GM12878 (cell line): ENCODE measurements around the gene ERC2. TPM values are rescaled to one million over a fixed set of nuclear protein-coding genes. Genes with fewer than 3 reads are reported as not detected.

ENCODE experiments used
- ATAC-seq: fragments of 200-7000 bp; cut with Tn5 transposase; 3 replicates; pipeline ENCODE4 v1.9.1; 2020; ENCODE audit warnings: mild to moderate bottlenecking, moderate library complexity
- BruUV-seq: library from RNA; stranded (reverse); fragments of 400-500 nt; replicated peaks from 2 replicates; lab custom pipeline; 2021; lab: Mats Ljungman, UMichigan
- CTCF ChIA-PET: fragments of 300-600 bp; sonication (Branson Sonifier 250); formaldehyde crosslinking; extraction: SDS; loops from one replicate; lab custom pipeline; 2021; ENCODE audit warnings: inconsistent platforms; lab: Yijun Ruan, JAX
- POLR2A ChIA-PET: fragments of 350-600 bp; formaldehyde crosslinking; extraction: SDS; loops from one replicate; lab custom pipeline; 2021; ENCODE audit warnings: inconsistent platforms; lab: Charles Lee
- RAD21 ChIA-PET: fragments of 300-600 bp; sonication (Branson Sonifier 250); formaldehyde crosslinking; loops from one replicate; lab custom pipeline; 2023; ENCODE audit warnings: antibody characterized with exemption; ENCODE audit not compliant: unreplicated experiment; lab: Charles Lee
- SMC1A ChIA-PET: fragments of 300-600 bp; sonication (Branson Sonifier 250); formaldehyde crosslinking; loops from one replicate; lab custom pipeline; 2023; ENCODE audit not compliant: unreplicated experiment, uncharacterized antibody; lab: Charles Lee
- DNase-seq: peaks from one replicate; pipeline ENCODE4 v3.0.0-alpha.2; 2011; ENCODE audit warnings: low read depth, low spot score
- FAIRE-seq: peaks from 3 replicates; lab custom pipeline; 2011; peaks lifted over from hg19 to GRCh38; lab: Jason Lieb, UNC
- H2AFZ ChIP-seq: 2 replicates; pipeline ENCODE4 v1.6.0; 2011; ENCODE audit warnings: low read depth, low read length, control low read depth; ENCODE audit not compliant: control insufficient read depth
- H3K27ac ChIP-seq: 2 replicates; pipeline ENCODE4 v1.5.1; 2011; ENCODE audit warnings: control low read depth; ENCODE audit not compliant: control insufficient read depth, insufficient read depth
- H3K27me3 ChIP-seq, 2 experiments: replicated peaks in 1 of 2; 2 replicates each; pipeline versions ENCODE4 v1.6.0 to v1.6.1; 2011; ENCODE audit warnings: low read length in 1 of 2; ENCODE audit not compliant: control insufficient read depth in 2 of 2, insufficient read depth in 2 of 2
- H3K36me3 ChIP-seq, 2 experiments: 2 replicates each; pipeline ENCODE4 v1.5.1; 2011; ENCODE audit warnings: low read length in 1 of 2; ENCODE audit not compliant: control insufficient read depth in 2 of 2, insufficient read depth in 2 of 2
- H3K4me1 ChIP-seq: 2 replicates; pipeline ENCODE4 v1.6.1; 2011; ENCODE audit warnings: mild to moderate bottlenecking, low read length, moderate library complexity, mixed read lengths; ENCODE audit not compliant: control insufficient read depth, insufficient read depth
- H3K4me2 ChIP-seq: 2 replicates; pipeline ENCODE4 v1.6.0; 2011; ENCODE audit warnings: control low read depth; ENCODE audit not compliant: control insufficient read depth, insufficient read depth
- H3K4me3 ChIP-seq: fragments of 200-600 bp; sonication (generic); 2 replicates; pipeline ENCODE4 v1.5.1; 2016
- H3K79me2 ChIP-seq: 2 replicates; pipeline ENCODE4 v1.6.0; 2011; ENCODE audit warnings: low read length; ENCODE audit not compliant: control insufficient read depth, insufficient read depth
- H3K9ac ChIP-seq: 2 replicates; pipeline ENCODE4 v1.8.0; 2011; ENCODE audit warnings: low read length, control low read depth, mixed read lengths; ENCODE audit not compliant: control insufficient read depth, insufficient read depth
- H3K9me3 ChIP-seq: replicated peaks from 3 replicates; pipeline ENCODE4 v1.5.1; 2011; ENCODE audit warnings: mild to moderate bottlenecking, low read length; ENCODE audit not compliant: control insufficient read depth, insufficient read depth
- H4K20me1 ChIP-seq: 2 replicates; pipeline ENCODE4 v1.6.0; 2011; ENCODE audit not compliant: control insufficient read depth, insufficient read depth
- IKZF1 ChIP-seq: fragments of 450-650 bp; conservative IDR thresholded peaks from 2 replicates; pipeline ENCODE4 v1.6.1; 2017; ENCODE audit warnings: antibody characterized with exemption, mild to moderate bottlenecking
- NR2C1 ChIP-seq: fragments of 450-650 bp; IDR thresholded peaks from 2 replicates; pipeline ENCODE4 v1.6.1; 2017; ENCODE audit warnings: antibody characterized with exemption, mild to moderate bottlenecking, moderate library complexity
- RAD21 ChIP-seq: IDR thresholded peaks from 2 replicates; pipeline ENCODE4 v1.6.1; 2011; ENCODE audit warnings: mild to moderate bottlenecking, low read depth, low read length, moderate library complexity; ENCODE audit not compliant: insufficient read depth
- WGBS: methylation state at CpG from one replicate; pipeline ENCODE4 v1.1.6; 2016; ENCODE audit warnings: low lambda C conversion rate; ENCODE audit not compliant: insufficient replicate concordance, insufficient coverage; ENCODE audit errors: missing lambda C conversion rate; 5-methylcytosine and 5-hydroxymethylcytosine counted together
- in situ Hi-C: fragments of 300-500 bp; cut with MboI; formaldehyde crosslinking; loops from 9 replicates; pipeline ENCODE4 v1.14.3; 2018; ENCODE audit warnings: mixed read lengths
- intact Hi-C: fragments of 100-400 bp; cut with micrococcal nuclease; formaldehyde crosslinking; loops from one replicate; pipeline ENCODE4 v1.14.2; 2022; ENCODE audit not compliant: unreplicated experiment
- polyA plus RNA-seq, 11 experiments: library from polyadenylated mRNA; depleted of rRNA in 4 of 11; unstranded in 6 of 11; stranded (reverse) in 5 of 11; fragments of >200 nt; fragmentation: Nextera tagmentation in 4 of 11; fragmentation: Illumina TruSeq in 1 of 11; extraction: Ambion mirVana in 4 of 11; extraction: Trizol in 1 of 11; gene quantifications; 1 replicate in 1 of 11; 2 replicates in 10 of 11; pipeline versions ENCODE4 v1.2.1 to v1.2.3, GENCODE V29; 2011 to 2016; ENCODE audit warnings: inconsistent platforms in 2 of 11, missing spikeins in 2 of 11, low read depth in 1 of 11
- total RNA-seq, 4 experiments: library from RNA; depleted of rRNA in 3 of 4; stranded (reverse); fragments of >200 nt in 3 of 4; fragmentation: Illumina TruSeq in 1 of 4; extraction: Trizol in 1 of 4; gene quantifications; 2 replicates each; pipeline versions ENCODE4 v1.2.1 to v1.2.3, GENCODE V29; 2013 to 2021
- TF ChIP-seq, protein P1 (sequence below): fragments of 450-650 bp; IDR thresholded peaks from 2 replicates; pipeline ENCODE4 v1.6.1; 2017; ENCODE audit warnings: borderline replicate concordance
- TF ChIP-seq, protein P2 (sequence below), 3 experiments: IDR thresholded peaks in 2 of 3; conservative IDR thresholded peaks in 1 of 3; 2 replicates each; pipeline ENCODE4 v1.5.1; 2011; ENCODE audit warnings: low read depth in 3 of 3, low read length in 3 of 3, mild to moderate bottlenecking in 3 of 3, control low read depth in 2 of 3, moderate library complexity in 2 of 3, inconsistent platforms in 1 of 3, mixed read lengths in 1 of 3; ENCODE audit not compliant: control insufficient read depth in 2 of 3, insufficient read depth in 1 of 3; ENCODE audit errors: extremely low read depth in 1 of 3

ERC2 gene
- total and polyA plus RNA-seq, 10 of the 15 experiments (the other 5 are each of a cell fraction or from before 2014, with no cell fraction given) = 0.06 to 1.4 (median 0.12) TPM; not detected in 3

- BruUV-seq = no TSS peak
- FAIRE-seq (no peak), ATAC-seq (no peak)
- H3K9ac ChIP-seq = no peak overlapping the region
- no peaks in the 10 kb centered on the region for H3K4me1 ChIP-seq
- H3K27me3 ChIP-seq = no peaks in the 10 kb centered on the region; a peak in 2 of 4 replicates
- in situ Hi-C loops = no loop called here
- no peaks in the 10 kb centered on the region for H3K79me2 ChIP-seq
- WGBS = 6% methylated on average over 6 of the region's 6 CpGs
- no peak overlapping the region for H3K4me2 ChIP-seq
- no peaks in the 10 kb centered on the region for H3K9me3 ChIP-seq
- H4K20me1 ChIP-seq = no peaks in the 10 kb centered on the region
- TF ChIP-seq NR2C1 = no peak
- TF ChIP-seq, protein P1, sequence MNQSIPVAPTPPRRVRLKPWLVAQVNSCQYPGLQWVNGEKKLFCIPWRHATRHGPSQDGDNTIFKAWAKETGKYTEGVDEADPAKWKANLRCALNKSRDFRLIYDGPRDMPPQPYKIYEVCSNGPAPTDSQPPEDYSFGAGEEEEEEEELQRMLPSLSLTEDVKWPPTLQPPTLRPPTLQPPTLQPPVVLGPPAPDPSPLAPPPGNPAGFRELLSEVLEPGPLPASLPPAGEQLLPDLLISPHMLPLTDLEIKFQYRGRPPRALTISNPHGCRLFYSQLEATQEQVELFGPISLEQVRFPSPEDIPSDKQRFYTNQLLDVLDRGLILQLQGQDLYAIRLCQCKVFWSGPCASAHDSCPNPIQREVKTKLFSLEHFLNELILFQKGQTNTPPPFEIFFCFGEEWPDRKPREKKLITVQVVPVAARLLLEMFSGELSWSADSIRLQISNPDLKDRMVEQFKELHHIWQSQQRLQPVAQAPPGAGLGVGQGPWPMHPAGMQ = no peak
- TF ChIP-seq IKZF1 = no peak
- TF ChIP-seq, protein P2, sequence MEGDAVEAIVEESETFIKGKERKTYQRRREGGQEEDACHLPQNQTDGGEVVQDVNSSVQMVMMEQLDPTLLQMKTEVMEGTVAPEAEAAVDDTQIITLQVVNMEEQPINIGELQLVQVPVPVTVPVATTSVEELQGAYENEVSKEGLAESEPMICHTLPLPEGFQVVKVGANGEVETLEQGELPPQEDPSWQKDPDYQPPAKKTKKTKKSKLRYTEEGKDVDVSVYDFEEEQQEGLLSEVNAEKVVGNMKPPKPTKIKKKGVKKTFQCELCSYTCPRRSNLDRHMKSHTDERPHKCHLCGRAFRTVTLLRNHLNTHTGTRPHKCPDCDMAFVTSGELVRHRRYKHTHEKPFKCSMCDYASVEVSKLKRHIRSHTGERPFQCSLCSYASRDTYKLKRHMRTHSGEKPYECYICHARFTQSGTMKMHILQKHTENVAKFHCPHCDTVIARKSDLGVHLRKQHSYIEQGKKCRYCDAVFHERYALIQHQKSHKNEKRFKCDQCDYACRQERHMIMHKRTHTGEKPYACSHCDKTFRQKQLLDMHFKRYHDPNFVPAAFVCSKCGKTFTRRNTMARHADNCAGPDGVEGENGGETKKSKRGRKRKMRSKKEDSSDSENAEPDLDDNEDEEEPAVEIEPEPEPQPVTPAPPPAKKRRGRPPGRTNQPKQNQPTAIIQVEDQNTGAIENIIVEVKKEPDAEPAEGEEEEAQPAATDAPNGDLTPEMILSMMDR (IDR thresholded peaks at IDR 0.05 in 2 of 3, conservative IDR thresholded peaks at IDR 0.05 in 1 of 3; ENCODE audit: control insufficient read depth in 2 of 3, extremely low read depth in 1 of 3, insufficient read depth in 1 of 3, low read depth in 3 of 3, low read length in 3 of 3) = no peak
- no peak for TF ChIP-seq RAD21
- TF ChIP-seq, all 136 proteins: peak for 0
- RAD21 ChIA-PET = no interaction called here
- H3K27ac ChIP-seq = no peak overlapping the region
- intact Hi-C loops = no loop called here
- SMC1A ChIA-PET = no interaction called here
- CTCF ChIA-PET = no interaction called here
- POLR2A ChIA-PET = no interaction called here
- no peak for DNase-seq
- no peak overlapping the region for H3K4me3 ChIP-seq
- H3K36me3 ChIP-seq = no peaks in the 10 kb centered on the region
- no peak overlapping the region for H2AFZ ChIP-seq
These were observed 366.2 kb downstream of the ERC2 start for GRCh38 chr3:56102032-56102431.
